Activated naive CD4-positive, alpha-beta T cell treated with anti-CD3 and anti-CD28 coated beads, Interleukin-2, amount 10 ng/mL, durations not matched to agents 7 days and 5 days (primary cell): ENCODE data around the gene SPOUT1.
A peak's percentile ranks its signal among the peaks of the same experiment; 100 is the strongest.
"Not testable (repeated sequence)": the region's sequence is repeated elsewhere in the genome, so short reads cannot be mapped to it uniquely, and the experiment has no call there.

Experiments
- CTCF ChIA-PET: fragments of 350-600 bp; sonication (Branson Sonifier 250); formaldehyde crosslinking; loops from one replicate; lab custom pipeline; 2021; ENCODE audit warnings: antibody characterized with exemption; lab: Charles Lee
- DNase-seq: peaks from one replicate; pipeline ENCODE4 v3.0.0-alpha.2; 2020
- H3K27ac Mint-ChIP-seq: one replicate; pipeline ENCODE4 v1.8.0; 2021; ENCODE audit warnings: mild to moderate bottlenecking, moderate library complexity, mixed read lengths
- H3K27me3 Mint-ChIP-seq: one replicate; pipeline ENCODE4 v1.8.0; 2021; ENCODE audit warnings: mild to moderate bottlenecking, mixed read lengths
- H3K36me3 Mint-ChIP-seq: one replicate; pipeline ENCODE4 v1.8.0; 2021; ENCODE audit warnings: mixed read lengths
- H3K4me1 Mint-ChIP-seq: one replicate; pipeline ENCODE4 v1.8.0; 2021; ENCODE audit warnings: mixed read lengths
- H3K4me3 Mint-ChIP-seq: one replicate; pipeline ENCODE4 v1.8.0; 2021; ENCODE audit warnings: mild to moderate bottlenecking, moderate library complexity, mixed read lengths
- H3K9me3 Mint-ChIP-seq: one replicate; pipeline ENCODE4 v1.8.0; 2021; ENCODE audit warnings: mixed read lengths

Gene SPOUT1

DNA sequence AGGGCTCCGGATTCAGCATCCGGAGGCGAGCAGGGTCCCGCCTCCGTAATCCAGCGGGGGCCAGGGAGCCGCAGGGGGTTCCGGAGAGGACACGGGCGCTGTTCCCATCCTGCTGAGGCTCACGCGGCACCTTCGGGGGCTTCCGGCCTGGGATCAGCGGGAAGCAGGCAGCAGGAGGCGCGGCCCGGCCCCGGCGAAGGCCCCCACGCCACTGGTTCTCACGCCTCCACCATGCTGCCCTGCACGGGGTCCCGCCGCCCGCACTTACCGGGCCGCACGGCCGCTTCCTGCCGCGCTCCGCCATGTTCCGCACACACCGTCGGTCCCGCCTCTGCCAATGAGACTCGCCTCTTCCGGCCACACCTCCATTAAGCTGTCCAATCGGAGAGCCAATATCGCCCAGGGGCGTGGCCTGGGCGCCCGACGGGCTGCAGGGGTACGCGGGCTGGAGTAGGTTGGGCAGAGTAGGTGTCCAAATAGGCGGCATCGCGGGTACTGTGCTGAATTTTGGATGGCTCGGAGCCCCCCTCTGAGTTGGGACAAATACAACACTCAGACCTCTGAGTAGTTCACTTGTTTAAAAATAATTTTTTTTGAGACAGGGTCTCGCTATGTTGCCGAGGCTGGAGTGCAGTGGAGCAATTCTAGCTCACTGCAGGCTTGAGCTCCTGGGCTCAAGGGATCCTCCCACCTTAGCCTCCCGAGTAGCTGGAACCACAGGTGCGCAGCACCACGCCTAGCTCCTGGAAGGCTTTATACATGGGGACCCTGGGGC, at the start of gene SPOUT1:
TSS of gene SPOUT1 (minus strand) at position 318 of the 775 bp plus-strand sequence. CDS start at position 304, 14 bp downstream.
- no peaks in the 10 kb centered on the region for H3K9me3 Mint-ChIP-seq
- H3K4me3 Mint-ChIP-seq = peak within 1 kb of the TSS; percentile 97
- H3K27me3 Mint-ChIP-seq = no peaks in the 10 kb centered on the region
- DNase-seq = peak; percentile 96
- CTCF ChIA-PET = interaction anchor here (0.7 to 4.7 kb wide), 5 partner anchors 9 to 98 kb away, joined by 3 to 22 read pairs (median 3); partner anchors contain the start of gene ENDOG
- H3K27ac Mint-ChIP-seq = peak within 1 kb of the TSS; percentile 90
- peaks cover 29% of the 10 kb centered on the region for H3K36me3 Mint-ChIP-seq
- peaks cover 28% of the 10 kb centered on the region for H3K4me1 Mint-ChIP-seq

DNA sequence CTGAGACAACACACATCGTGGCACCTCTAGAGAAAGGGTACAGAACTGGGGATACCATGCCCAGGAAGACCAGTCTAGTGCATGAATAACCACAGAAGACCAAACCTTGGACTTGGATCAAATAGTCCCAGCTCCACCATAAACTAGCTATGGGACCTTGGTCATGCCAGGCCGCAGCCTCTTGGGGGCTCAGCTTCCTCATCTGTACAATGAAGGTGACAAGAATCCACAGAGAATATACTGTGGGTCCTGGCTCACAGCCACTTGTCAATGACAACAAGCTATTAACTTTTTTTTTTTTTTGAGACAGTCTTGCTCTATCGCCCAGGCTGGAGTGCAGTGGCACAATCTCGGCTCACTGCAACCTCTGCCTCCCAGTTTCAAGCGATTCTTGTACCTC, 48.3 kb upstream of the SPOUT1 start:
- DNase-seq = no peak
- CTCF ChIA-PET = interaction anchor here (0.6 to 4.7 kb wide), 12 partner anchors 11 to 224 kb away, joined by 3 to 23 read pairs (median 3); no protein-coding TSS in a partner anchor
- Mint-ChIP-seq H3K27me3 (peaks cover 4% of the 10 kb centered on the region), H3K4me1 (peaks cover 37% of the 10 kb centered on the region), H3K9me3 (no peaks in the 10 kb centered on the region), H3K4me3 (no peak overlapping the region), H3K27ac (no peak overlapping the region), H3K36me3 (peaks cover 10% of the 10 kb centered on the region)

- not testable (repeated sequence) for H3K9me3 Mint-ChIP-seq, H3K27me3 Mint-ChIP-seq, H3K4me1 Mint-ChIP-seq, H3K27ac Mint-ChIP-seq, DNase-seq, H3K36me3 Mint-ChIP-seq, H3K4me3 Mint-ChIP-seq
- CTCF ChIA-PET = interaction anchor here (1.5 to 1.8 kb wide), 2 partner anchors 10 to 58 kb away, joined by 3 to 10 read pairs; no protein-coding TSS in a partner anchor
Measured at GRCh38 chr9:128870941-128871265, 41.3 kb upstream of the SPOUT1 start.

DNA sequence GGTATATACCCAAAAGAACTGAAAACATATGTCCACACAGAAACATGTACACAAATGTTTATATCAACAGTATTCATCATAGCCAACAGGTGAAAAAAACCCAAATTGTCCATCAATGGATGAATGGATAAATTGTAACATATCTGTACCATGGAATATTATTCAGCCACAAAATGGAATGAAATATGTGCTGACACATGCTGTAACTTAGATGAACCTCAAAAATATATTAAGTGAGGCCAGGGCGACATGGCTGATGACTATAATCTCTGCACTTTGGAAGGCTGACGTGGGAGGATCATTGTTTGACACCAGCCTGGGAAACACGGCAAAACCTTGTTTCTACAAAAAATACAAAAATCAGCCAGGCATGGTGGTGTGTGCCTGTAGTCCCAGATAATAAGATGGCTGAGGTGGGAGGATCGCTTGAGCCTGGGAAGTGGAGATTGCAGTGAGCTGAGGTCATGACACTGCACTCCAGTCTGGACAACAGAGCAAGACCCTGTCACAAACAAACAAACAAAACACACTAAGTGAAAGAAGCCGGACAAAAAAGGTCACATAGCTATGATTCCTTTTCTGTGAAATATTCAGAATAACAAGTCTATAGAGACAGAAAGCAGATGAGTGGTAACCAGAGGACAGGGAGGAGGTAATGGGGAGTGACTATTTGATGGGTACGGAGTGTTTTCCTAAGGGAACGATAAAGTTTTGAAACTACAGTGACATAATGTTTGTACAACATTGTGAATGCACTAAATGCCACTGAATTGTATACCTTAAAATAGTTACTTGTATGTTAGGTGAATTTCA, 40.7 kb upstream of the SPOUT1 start:
- no peak for DNase-seq
- Mint-ChIP-seq H3K9me3 (no peaks in the 10 kb centered on the region), H3K4me1 (peaks cover 8% of the 10 kb centered on the region), H3K4me3 (no peak overlapping the region), H3K36me3 (no peaks in the 10 kb centered on the region), H3K27me3 (no peaks in the 10 kb centered on the region), H3K27ac (no peak overlapping the region)
- CTCF ChIA-PET = interaction anchor here (1.5 to 1.8 kb wide), 2 partner anchors 9 to 58 kb away, joined by 3 to 10 read pairs; no protein-coding TSS in a partner anchor

GRCh38 chr9:128863647-128864046, 34.1 kb upstream of the SPOUT1 start:
- Mint-ChIP-seq H3K4me1 (peaks cover 22% of the 10 kb centered on the region), H3K27me3 (no peaks in the 10 kb centered on the region), H3K36me3 (no peaks in the 10 kb centered on the region), H3K27ac (peak overlapping the region; percentile 70), H3K4me3 (no peak overlapping the region), H3K9me3 (no peaks in the 10 kb centered on the region)
- peak; percentile 91 for DNase-seq
- CTCF ChIA-PET = interaction anchor here (1.2 to 9.4 kb wide), 5 partner anchors 12 to 79 kb away, joined by 4 to 153 read pairs (median 4); partner anchors contain the start of gene ENDOG

DNA sequence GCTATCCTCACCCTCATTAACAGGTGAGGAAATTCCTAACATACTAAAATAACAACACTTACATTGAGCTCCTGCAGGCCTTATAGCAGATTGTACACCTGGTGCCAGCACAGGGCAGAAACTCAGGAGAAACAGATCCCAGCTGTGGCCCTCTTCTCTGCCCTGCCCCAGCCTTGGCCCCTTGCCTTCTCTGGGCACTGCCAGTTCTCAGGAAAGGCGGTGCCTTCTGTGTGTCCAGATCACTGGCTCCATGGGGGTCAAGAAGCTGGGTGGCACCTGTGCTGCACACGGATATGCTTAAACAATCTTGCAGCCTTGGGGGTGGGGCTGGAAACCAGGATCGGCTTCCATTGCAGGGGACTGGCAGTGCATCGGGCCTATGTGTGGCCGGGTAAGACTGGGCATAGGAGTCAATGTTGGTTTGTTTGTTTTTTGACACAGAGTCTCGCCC, 32.8 kb upstream of the SPOUT1 start:
- CTCF ChIA-PET = interaction anchor here (0.7 to 9.4 kb wide), 6 partner anchors 10 to 156 kb away, joined by 3 to 153 read pairs (median 5); no protein-coding TSS in a partner anchor
- Mint-ChIP-seq H3K4me1 (peaks cover 22% of the 10 kb centered on the region), H3K27ac (peak overlapping the region; percentile 14), H3K9me3 (no peaks in the 10 kb centered on the region), H3K36me3 (no peaks in the 10 kb centered on the region), H3K4me3 (no peak overlapping the region), H3K27me3 (no peaks in the 10 kb centered on the region)
- DNase-seq = no peak

DNA sequence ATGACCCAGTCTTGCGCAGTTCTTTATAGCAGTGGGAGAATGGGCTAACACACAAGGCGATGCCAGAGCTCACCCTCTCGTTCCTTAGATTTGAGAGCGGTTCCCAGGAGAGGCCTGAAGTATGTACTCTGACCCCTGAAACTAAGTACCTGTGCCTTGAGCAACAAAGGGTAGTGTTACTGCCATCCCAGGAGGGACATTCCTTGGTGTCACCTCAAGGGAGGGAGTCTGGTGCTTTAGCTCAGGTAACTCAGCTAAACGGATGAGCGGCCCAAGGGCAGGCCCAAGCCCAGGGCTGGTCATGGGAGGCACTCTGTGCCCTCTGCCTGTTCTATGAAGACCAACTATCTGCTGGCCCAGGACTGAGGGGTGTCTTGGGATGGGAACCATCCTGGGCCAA, 31.9 kb upstream of the SPOUT1 start:
- CTCF ChIA-PET = interaction anchor here (1.0 to 9.4 kb wide), 6 partner anchors 9 to 157 kb away, joined by 3 to 153 read pairs (median 5); no protein-coding TSS in a partner anchor
- DNase-seq = no peak
- H3K4me1 Mint-ChIP-seq = peaks cover 22% of the 10 kb centered on the region
- no peak overlapping the region for H3K4me3 Mint-ChIP-seq
- H3K27me3 Mint-ChIP-seq = no peaks in the 10 kb centered on the region
- H3K9me3 Mint-ChIP-seq = no peaks in the 10 kb centered on the region
- no peak overlapping the region for H3K27ac Mint-ChIP-seq
- H3K36me3 Mint-ChIP-seq = no peaks in the 10 kb centered on the region

GRCh38 chr9:128860937-128861336, 31.3 kb upstream of the SPOUT1 start:
- no peak for DNase-seq
- H3K36me3 Mint-ChIP-seq = no peaks in the 10 kb centered on the region
- H3K9me3 Mint-ChIP-seq = no peaks in the 10 kb centered on the region
- H3K27ac Mint-ChIP-seq = no peak overlapping the region
- H3K4me1 Mint-ChIP-seq = peaks cover 21% of the 10 kb centered on the region
- no peaks in the 10 kb centered on the region for H3K27me3 Mint-ChIP-seq
- no peak overlapping the region for H3K4me3 Mint-ChIP-seq
- CTCF ChIA-PET = interaction anchor here (1.4 to 9.4 kb wide), 4 partner anchors 10 to 74 kb away, joined by 3 to 153 read pairs (median 14); no protein-coding TSS in a partner anchor

- DNase-seq, H3K36me3 Mint-ChIP-seq, H3K4me3 Mint-ChIP-seq, H3K9me3 Mint-ChIP-seq, H3K27ac Mint-ChIP-seq, H3K27me3 Mint-ChIP-seq: not testable (repeated sequence)
- CTCF ChIA-PET = interaction anchor here (9.4 kb wide), 1 partner anchor 69 kb away, joined by 153 read pairs; no protein-coding TSS in a partner anchor
- peaks cover 12% of the 10 kb centered on the region for H3K4me1 Mint-ChIP-seq
Measured at GRCh38 chr9:128858476-128858875, 28.9 kb upstream of the SPOUT1 start.

DNA sequence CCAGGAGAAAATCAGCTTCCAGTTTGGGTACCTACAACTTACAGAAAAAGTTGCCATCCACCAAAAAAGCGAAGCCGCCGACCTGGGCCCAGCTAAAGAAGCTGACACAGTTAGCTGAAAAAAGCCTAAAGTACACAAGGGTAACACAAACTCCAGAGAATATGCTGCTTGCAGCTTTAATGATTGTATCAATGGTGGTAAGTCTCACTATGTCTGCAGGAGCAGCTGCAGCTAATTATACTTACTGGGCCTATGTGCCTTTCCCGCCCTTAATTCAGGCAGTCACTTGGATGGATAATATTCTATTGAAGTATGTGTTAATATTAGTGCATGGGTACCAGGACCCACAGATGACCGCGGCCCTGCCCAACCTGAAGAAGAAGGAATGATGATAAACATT, 24.9 kb upstream of the SPOUT1 start:
- H3K27me3 Mint-ChIP-seq, H3K4me3 Mint-ChIP-seq, H3K27ac Mint-ChIP-seq, H3K4me1 Mint-ChIP-seq, DNase-seq: not testable (repeated sequence)
- Mint-ChIP-seq H3K36me3 (peaks cover 14% of the 10 kb centered on the region), H3K9me3 (peaks cover 17% of the 10 kb centered on the region)
- CTCF ChIA-PET = interaction anchor here (1.9 kb wide), 1 partner anchor 74 kb away, joined by 6 read pairs; no protein-coding TSS in a partner anchor

GRCh38 chr9:128852646-128853045, 23.1 kb upstream of the SPOUT1 start:
- H3K4me1 Mint-ChIP-seq, H3K4me3 Mint-ChIP-seq, DNase-seq, H3K27me3 Mint-ChIP-seq, H3K27ac Mint-ChIP-seq: not testable (repeated sequence)
- Mint-ChIP-seq H3K9me3 (peaks cover 19% of the 10 kb centered on the region), H3K36me3 (peaks cover 15% of the 10 kb centered on the region)
- CTCF ChIA-PET = interaction anchor here (0.6 to 1.7 kb wide), 4 partner anchors 9 to 279 kb away, joined by 3 to 8 read pairs (median 5); no protein-coding TSS in a partner anchor

DNA sequence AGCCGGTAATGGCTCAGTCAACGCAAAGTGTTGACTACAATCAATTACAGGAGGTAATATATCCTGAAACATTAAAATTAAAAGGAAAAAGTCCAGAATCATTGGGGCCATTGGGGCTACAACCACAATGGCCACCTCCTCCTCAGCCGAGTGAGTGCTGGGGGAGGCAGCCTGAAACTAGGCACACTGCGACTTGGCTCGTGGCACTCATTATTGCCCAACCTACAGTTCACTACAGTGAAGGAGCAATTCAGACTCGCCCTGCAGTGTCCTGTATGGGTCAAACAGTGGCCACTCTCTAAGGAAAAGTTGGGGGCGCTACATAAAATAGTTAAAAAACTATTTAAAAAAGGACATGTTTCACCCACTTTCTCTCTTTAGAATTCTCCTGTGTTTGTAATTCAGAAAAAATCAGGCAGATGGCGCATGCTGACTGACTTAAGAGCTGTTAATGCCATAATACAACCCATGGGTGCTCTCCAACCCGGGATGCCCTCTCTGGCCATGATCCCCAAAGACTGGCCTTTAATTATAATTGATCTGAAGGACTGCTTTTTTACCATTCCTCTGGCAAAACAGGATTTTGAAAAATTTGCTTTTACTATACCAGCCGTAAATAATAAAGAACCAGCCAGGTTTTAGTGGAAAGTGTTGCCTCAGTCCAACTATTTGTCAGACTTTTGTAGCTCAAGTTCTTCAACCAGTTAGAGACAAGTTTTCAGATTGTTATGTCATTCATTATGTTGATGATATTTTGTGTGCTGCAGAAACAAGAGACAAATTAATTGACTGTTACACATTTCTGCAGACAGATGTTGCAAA, 22.4 kb upstream of the SPOUT1 start:
- not testable (repeated sequence) for H3K27me3 Mint-ChIP-seq, H3K27ac Mint-ChIP-seq, H3K4me1 Mint-ChIP-seq, H3K4me3 Mint-ChIP-seq
- CTCF ChIA-PET = interaction anchor here (0.6 to 1.7 kb wide), 6 partner anchors 8 to 280 kb away, joined by 3 to 8 read pairs (median 4); no protein-coding TSS in a partner anchor
- H3K36me3 Mint-ChIP-seq = peaks cover 15% of the 10 kb centered on the region
- H3K9me3 Mint-ChIP-seq = peaks cover 20% of the 10 kb centered on the region
- peak; percentile 43 for DNase-seq

DNA sequence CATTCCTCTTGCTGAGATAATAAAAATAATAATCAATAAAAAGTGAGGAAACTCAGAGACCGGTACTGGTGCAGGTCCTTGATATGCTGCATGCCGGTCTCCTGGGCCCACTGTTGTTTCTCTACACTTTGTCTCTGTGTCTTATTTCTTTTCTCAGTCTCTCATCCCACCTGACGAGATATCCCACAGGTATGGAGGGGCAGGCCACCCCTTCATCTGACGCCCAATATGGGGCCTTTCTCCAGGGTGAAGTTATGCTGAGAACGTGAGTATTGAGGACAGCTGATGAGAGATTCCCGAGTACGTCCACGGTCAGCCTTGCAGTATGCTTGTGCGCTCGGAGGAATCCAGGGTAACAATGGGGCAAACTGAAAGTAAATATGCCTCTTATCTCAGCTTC, 21.4 kb upstream of the SPOUT1 start:
- H3K4me3 Mint-ChIP-seq, H3K27me3 Mint-ChIP-seq, H3K27ac Mint-ChIP-seq, DNase-seq, H3K4me1 Mint-ChIP-seq: not testable (repeated sequence)
- peaks cover 20% of the 10 kb centered on the region for H3K9me3 Mint-ChIP-seq
- H3K36me3 Mint-ChIP-seq = peaks cover 15% of the 10 kb centered on the region
- CTCF ChIA-PET = interaction anchor here (0.9 to 1.7 kb wide), 2 partner anchors 76 to 78 kb away, joined by 4 to 8 read pairs; no protein-coding TSS in a partner anchor
